Pancreas (tissue), 10 donors: ENCODE results near the gene CDKL5. TPM values are rescaled to one million over a fixed set of nuclear protein-coding genes. Genes with fewer than 3 reads are reported as not detected.
A peak's percentile ranks its signal among the peaks of the same experiment; 100 is the strongest.

Experiments
- ATAC-seq, 4 donors: fragments of 200-7000 bp; cut with Tn5 transposase; one replicate each; pipeline versions ENCODE4 v1.8.0 to v1.9.1; 2020; ENCODE audit warnings: mild to moderate bottlenecking in 4 of 4, moderate library complexity in 4 of 4
- DNase-seq, 6 donors: peaks; one replicate each; pipeline ENCODE4 v3.0.0-alpha.2; 2020
- FAIRE-seq: peaks from 2 replicates; lab custom pipeline; 2012; peaks lifted over from hg19 to GRCh38; lab: Jason Lieb, UNC
- H3K27ac ChIP-seq, 4 donors: fragments of 200-600 bp; sonication (generic); 1 replicate in 3 of 4; 2 replicates in 1 of 4; pipeline versions ENCODE4 v1.5.0 to v1.8.0; 2020
- H3K27me3 ChIP-seq, 4 donors: fragments of 200-600 bp; one replicate each; pipeline ENCODE4 v1.8.0; 2021
- H3K36me3 ChIP-seq, 3 donors: fragments of 200-600 bp; sonication (generic) in 1 of 3; one replicate each; pipeline versions ENCODE4 v1.5.0 to v1.8.0; 2020 to 2021
- H3K4me1 ChIP-seq, 3 donors: fragments of 200-600 bp; one replicate each; pipeline ENCODE4 v1.8.0; 2021
- H3K4me3 ChIP-seq, 4 donors: fragments of 200-600 bp; sonication (generic) in 2 of 4; one replicate each; pipeline versions ENCODE4 v1.5.0 to v1.8.0; 2020 to 2021
- H3K9me3 ChIP-seq, 4 donors: fragments of 200-600 bp; one replicate each; pipeline ENCODE4 v1.8.0; 2021
- CTCF ChIP-seq, 4 donors: fragments of 200-600 bp; sonication (generic) in 3 of 4; IDR thresholded peaks; one replicate each; pipeline versions ENCODE4 v1.5.0 to v1.8.0; 2021; ENCODE audit warnings: antibody characterized with exemption in 4 of 4
- WGBS, 2 donors: extraction: QIAGEN DNeasy Blood & Tissue Kit; methylation state at CpG; one replicate each; pipeline ENCODE4 v1.1.7; 2013; 5-methylcytosine and 5-hydroxymethylcytosine counted together
- intact Hi-C, 3 donors: fragments of 100-400 bp; cut with DNase I; formaldehyde crosslinking; loops; one replicate each; pipeline versions ENCODE4 v1.11.1 to v1.14.2; 2022
- polyA plus RNA-seq, 2 donors: library from polyadenylated mRNA; stranded (reverse); fragments of 200-250 nt; gene quantifications; one replicate each; pipeline ENCODE4 v1.2.3, GENCODE V29; 2013
- total RNA-seq, 6 donors: library from RNA; stranded (reverse); fragmentation: NEBNext Ultra II Directional in 4 of 6; extraction: Animal tissue kit (Norgen Biotek cat#: 25700) in 4 of 6; gene quantifications; one replicate each; pipeline versions ENCODE4 v1.2.1 to v1.2.4, GENCODE V29; 2021 to 2023
- donor health status: healthy with polysubstance abuse.
- donor health status: DM: no; HTN: no; CAD: no; lungs with moderate emphysema.
- donor health status: DM: no; HTN: no; CAD: no.
- donor health status: control.
- donor health status: control.
- donor health status: Bipolar disorder and iron deficiency.
- donor health status: DM: yes; HTN: yes; CAD: no.
- donor health status: DM: no; HTN: no; CAD: no.
- donor health status: DM: no; HTN: no; CAD: no.
- donor health status: DM: yes; HTN: yes; CAD: no.

CDKL5 gene
- total and polyA plus RNA-seq, 8 donors = 0.76 to 11.5 (median 4.4) TPM

GRCh38 chrX:18543738-18544137, 118.3 kb downstream of the CDKL5 start:
- FAIRE-seq = no peak
- H3K9me3 ChIP-seq = no peaks in the 10 kb centered on the region
- 95 to 100% methylated on average over 1 of the region's 1 CpG for WGBS, 2 donors
- no peak overlapping the region for H3K4me3 ChIP-seq
- no peaks in the 10 kb centered on the region for H3K4me1 ChIP-seq
- no peaks in the 10 kb centered on the region for H3K36me3 ChIP-seq
- DNase-seq = no peak
- no peaks in the 10 kb centered on the region for H3K27me3 ChIP-seq
- H3K27ac ChIP-seq = no peak overlapping the region
- ATAC-seq = no peak
- no peak for TF ChIP-seq CTCF (IDR thresholded peaks at IDR 0.05)
- intact Hi-C loops = no loop called here

- H3K4me3 ChIP-seq = no peak overlapping the region
- no peaks in the 10 kb centered on the region for H3K4me1 ChIP-seq
- no peaks in the 10 kb centered on the region for H3K9me3 ChIP-seq
- FAIRE-seq (no peak), DNase-seq (no peak), ATAC-seq (peak in 1 of 4 donors; percentile 24)
- intact Hi-C loops = no loop called here
- WGBS, 2 donors = 73 to 80% methylated on average over 2 of the region's 2 CpGs
- H3K27me3 ChIP-seq = no peaks in the 10 kb centered on the region
- H3K27ac ChIP-seq = no peak overlapping the region
- TF ChIP-seq CTCF (IDR thresholded peaks at IDR 0.05) = no peak
- no peaks in the 10 kb centered on the region for H3K36me3 ChIP-seq
These were observed 120.4 kb downstream of the CDKL5 start for GRCh38 chrX:18545771-18546170.

- Histone ChIP-seq H3K27ac (no peak overlapping the region), H3K4me1 (no peaks in the 10 kb centered on the region), H3K4me3 (no peak overlapping the region), H3K36me3 (no peaks in the 10 kb centered on the region), H3K27me3 (no peaks in the 10 kb centered on the region), H3K9me3 (no peaks in the 10 kb centered on the region)
- DNase-seq = no peak
- no peak for FAIRE-seq
- ATAC-seq = no peak
- no peak for TF ChIP-seq CTCF (IDR thresholded peaks at IDR 0.05)
- intact Hi-C loops = no loop called here
- 83 to 89% methylated on average over 3 of the region's 3 CpGs for WGBS, 2 donors
These were observed 123.6 kb downstream of the CDKL5 start for GRCh38 chrX:18548996-18549395.

GRCh38 chrX:18549643-18550042, 124.2 kb downstream of the CDKL5 start:
- TF ChIP-seq CTCF (IDR thresholded peaks at IDR 0.05) = no peak
- Histone ChIP-seq H3K27me3 (no peaks in the 10 kb centered on the region), H3K4me1 (no peaks in the 10 kb centered on the region), H3K27ac (no peak overlapping the region), H3K4me3 (no peak overlapping the region), H3K9me3 (no peaks in the 10 kb centered on the region), H3K36me3 (no peaks in the 10 kb centered on the region)
- intact Hi-C loops = no loop called here
- no peak for ATAC-seq
- DNase-seq = no peak
- WGBS, 2 donors = 68 to 80% methylated on average over 1 of the region's 1 CpG
- FAIRE-seq = no peak

GRCh38 chrX:18557879-18558278, 132.5 kb downstream of the CDKL5 start:
- ATAC-seq (peak in 3 of 4 donors; percentile 49 to 92 (median 70)), FAIRE-seq (no peak)
- intact Hi-C loops = no loop called here

More at GRCh38 chrX:18557879-18558278, 132.5 kb downstream of the CDKL5 start:
- H3K36me3 ChIP-seq = no peaks in the 10 kb centered on the region
- H3K27me3 ChIP-seq = no peaks in the 10 kb centered on the region
- no peak for TF ChIP-seq CTCF (IDR thresholded peaks at IDR 0.05)
- no peaks in the 10 kb centered on the region for H3K9me3 ChIP-seq
- no peak for DNase-seq
- WGBS, 2 donors = 10 to 16% methylated on average over 1 of the region's 1 CpG
- H3K27ac ChIP-seq = peak overlapping the region in 2 of 4 donors; percentile 46 to 47
- peaks cover 0 to 10% (median 5%) of the 10 kb centered on the region in 3 donors for H3K4me1 ChIP-seq
- no peak overlapping the region for H3K4me3 ChIP-seq
